HepG2 (cell line): ENCODE results near the gene CLEC16A. TPM values are rescaled to one million over a fixed set of nuclear protein-coding genes. Genes with fewer than 3 reads are reported as not detected.
A peak's percentile ranks its signal among the peaks of the same experiment; 100 is the strongest.

ENCODE experiments used
- ATAC-seq: fragments of 200-7000 bp; cut with Tn5 transposase; 3 replicates; pipeline ENCODE4 v1.9.1; 2020; ENCODE audit warnings: mild to moderate bottlenecking, moderate library complexity
- BruUV-seq: library from RNA; stranded (reverse); fragments of 400-500 nt; replicated peaks from 2 replicates; lab custom pipeline; 2021; lab: Mats Ljungman, UMichigan
- CTCF ChIA-PET: fragments of 300-600 bp; formaldehyde crosslinking; extraction: SDS; loops from one replicate; lab custom pipeline; 2021; ENCODE audit warnings: low total read pairs, inconsistent platforms, low intra/inter-chr PET ratio; lab: Yijun Ruan, JAX
- POLR2A ChIA-PET: fragments of 350-600 bp; sonication (Branson Sonifier 250); formaldehyde crosslinking; loops from one replicate; lab custom pipeline; 2020; ENCODE audit warnings: antibody characterized with exemption, inconsistent platforms; lab: Yijun Ruan, JAX
- DNase-seq: peaks from one replicate; pipeline ENCODE4 v3.0.0-alpha.2; 2015; ENCODE audit warnings: low spot score
- FAIRE-seq: peaks from 3 replicates; lab custom pipeline; 2011; peaks lifted over from hg19 to GRCh38; lab: Jason Lieb, UNC
- H2AFZ ChIP-seq: one replicate; pipeline ENCODE4 v1.6.1; 2011; ENCODE audit warnings: low read length, inconsistent platforms
- H3K27ac ChIP-seq: fragments of 300-600 bp; 3 replicates; pipeline ENCODE4 v1.8.0; 2011; ENCODE audit warnings: mixed run types, mild to moderate bottlenecking, mixed read lengths, low read length, inconsistent platforms; ENCODE audit not compliant: insufficient read depth; ENCODE audit errors: extremely low read length
- H3K27me3 ChIP-seq, 2 experiments: fragments of 200-600 bp in 1 of 2; 2 replicates in 1 of 2; 3 replicates in 1 of 2; pipeline versions ENCODE4 v1.6.0 to v1.8.0; 2011; ENCODE audit warnings: low read length in 2 of 2, mild to moderate bottlenecking in 2 of 2, moderate library complexity in 2 of 2, inconsistent platforms in 1 of 2; ENCODE audit not compliant: insufficient read depth in 2 of 2, control insufficient read depth in 1 of 2
- H3K36me3 ChIP-seq, 2 experiments: fragments of 200-600 bp in 1 of 2; replicated peaks in 1 of 2; 2 replicates in 1 of 2; 3 replicates in 1 of 2; pipeline versions ENCODE4 v1.5.1 to v1.8.0; 2011; ENCODE audit warnings: low read length in 2 of 2, inconsistent platforms in 1 of 2; ENCODE audit not compliant: insufficient read depth in 2 of 2, control insufficient read depth in 1 of 2
- H3K4me1 ChIP-seq: 2 replicates; pipeline ENCODE4 v1.5.1; 2012; ENCODE audit warnings: low read length, inconsistent platforms; ENCODE audit not compliant: insufficient read depth
- H3K4me2 ChIP-seq: 2 replicates; pipeline ENCODE4 v1.6.0; 2011; ENCODE audit warnings: low read depth, low read length, inconsistent platforms
- H3K4me3 ChIP-seq, 3 experiments: fragments of 200-600 bp in 1 of 3; sonication (generic), shearing (Covaris generic) in 1 of 3; replicated peaks in 1 of 3; 2 replicates each; pipeline ENCODE4 v1.5.1; 2011 to 2016; ENCODE audit warnings: low read length in 3 of 3, inconsistent platforms in 2 of 3, low read depth in 2 of 3, mild to moderate bottlenecking in 2 of 3, control low read depth in 1 of 3, mixed read lengths in 1 of 3; ENCODE audit not compliant: insufficient read depth in 1 of 3
- H3K79me2 ChIP-seq: one replicate; pipeline ENCODE4 v1.6.1; 2011; ENCODE audit warnings: low read length, inconsistent platforms; ENCODE audit not compliant: insufficient read depth
- H3K9ac ChIP-seq: 2 replicates; pipeline ENCODE4 v1.6.0; 2011; ENCODE audit warnings: mild to moderate bottlenecking, low read depth, low read length, inconsistent platforms; ENCODE audit not compliant: insufficient read depth
- H3K9me3 ChIP-seq: 2 replicates; pipeline ENCODE4 v1.5.1; 2012; ENCODE audit warnings: mild to moderate bottlenecking, low read length
- H4K20me1 ChIP-seq: 2 replicates; pipeline ENCODE4 v1.6.0; 2011; ENCODE audit warnings: inconsistent platforms, mild to moderate bottlenecking, low read length, moderate library complexity; ENCODE audit not compliant: insufficient read depth
- BHLHE40 ChIP-seq: IDR thresholded peaks from 2 replicates; pipeline ENCODE4 v1.6.1; 2011; ENCODE audit warnings: low read length, improper control_type of control experiment
- BRCA1 ChIP-seq: sonication (generic); formaldehyde crosslinking; IDR thresholded peaks from 2 replicates; pipeline ENCODE4 v1.4.0; 2020; ENCODE audit warnings: missing genetic modification reagents
- GATA4 ChIP-seq: sonication (generic); IDR thresholded peaks from 2 replicates; pipeline ENCODE4 v1.6.1; 2016; ENCODE audit warnings: antibody characterized with exemption, low read depth, borderline replicate concordance
- PCBP2 ChIP-seq: fragments of 200-400 bp; formaldehyde crosslinking; optimal IDR thresholded peaks from 2 replicates; pipeline ENCODE3; 2018; ENCODE audit warnings: low read length, low read depth; ENCODE audit not compliant: poor library complexity, severe bottlenecking
- RELA ChIP-seq: sonication (generic); formaldehyde crosslinking; IDR thresholded peaks from 2 replicates; pipeline ENCODE4 v1.4.0; 2020; ENCODE audit warnings: missing genetic modification reagents
- SALL1 ChIP-seq: sonication (generic); formaldehyde crosslinking; IDR thresholded peaks from 2 replicates; pipeline ENCODE4 v1.8.0; 2022; ENCODE audit warnings: mild to moderate bottlenecking, missing genetic modification reagents
- STAG1 ChIP-seq: sonication (generic); formaldehyde crosslinking; IDR thresholded peaks from 2 replicates; pipeline ENCODE4 v1.4.0; 2020; ENCODE audit warnings: missing genetic modification reagents
- U2AF1 ChIP-seq: fragments of 200-400 bp; formaldehyde crosslinking; optimal IDR thresholded peaks from 2 replicates; pipeline ENCODE3; 2017; ENCODE audit warnings: mild to moderate bottlenecking, low read depth, low read length
- U2AF2 ChIP-seq: fragments of 200-400 bp; formaldehyde crosslinking; IDR thresholded peaks from 2 replicates; pipeline ENCODE4 v1.6.1; 2017; ENCODE audit warnings: low read depth, mild to moderate bottlenecking, low read length
- ZBTB38 ChIP-seq: sonication (generic); formaldehyde crosslinking; IDR thresholded peaks from 2 replicates; pipeline ENCODE4 v1.5.1; 2020; ENCODE audit warnings: mild to moderate bottlenecking, missing genetic modification reagents
- ZBTB7B ChIP-seq: sonication (generic); formaldehyde crosslinking; IDR thresholded peaks from 2 replicates; pipeline ENCODE4 v1.4.0; 2020; ENCODE audit warnings: missing genetic modification reagents
- ZMYM2 ChIP-seq: sonication (generic); formaldehyde crosslinking; IDR thresholded peaks from 2 replicates; pipeline ENCODE4 v1.8.0; 2022; ENCODE audit warnings: mild to moderate bottlenecking, missing genetic modification reagents
- ZNF234 ChIP-seq: sonication (generic); formaldehyde crosslinking; conservative IDR thresholded peaks from 2 replicates; pipeline ENCODE4 v1.5.1; 2020; ENCODE audit warnings: mild to moderate bottlenecking, missing genetic modification reagents
- ZNF790 ChIP-seq: sonication (generic); formaldehyde crosslinking; IDR thresholded peaks from 2 replicates; pipeline ENCODE4 v1.8.0; 2022; ENCODE audit warnings: missing genetic modification reagents, mild to moderate bottlenecking, borderline replicate concordance
- WGBS: methylation state at CpG from one replicate; pipeline ENCODE4 v1.1.6; 2017; ENCODE audit warnings: low lambda C conversion rate; 5-methylcytosine and 5-hydroxymethylcytosine counted together
- in situ Hi-C: cut with HindIII; loops from 2 replicates; pipeline ENCODE4 v1.10.0; 2017; ENCODE audit warnings: low pct_unique_long_range_greater_than_20kb; ENCODE audit not compliant: extremely low pct_ligation_motif_present
- intact Hi-C: fragments of 100-400 bp; cut with micrococcal nuclease; formaldehyde crosslinking; loops from one replicate; pipeline ENCODE4 v1.10.0; 2022; ENCODE audit not compliant: unreplicated experiment
- polyA plus RNA-seq, 8 experiments: library from polyadenylated mRNA; depleted of rRNA in 3 of 8; stranded (reverse) in 7 of 8; unstranded in 1 of 8; fragments of >200 nt; fragmentation: Illumina TruSeq in 4 of 8; extraction: Trizol in 4 of 8; gene quantifications; 2 replicates each; pipeline versions ENCODE4 v1.2.1 to v1.2.3, GENCODE V29; 2011 to 2016; ENCODE audit warnings: low read depth in 4 of 8, missing spikeins in 1 of 8, mixed read lengths in 1 of 8; ENCODE audit not compliant: insufficient read depth in 1 of 8
- total RNA-seq, 5 experiments: library from RNA; depleted of rRNA; stranded (reverse); fragments of >200 nt; fragmentation: Illumina TruSeq; extraction: Trizol; gene quantifications; 2 replicates each; pipeline ENCODE4 v1.2.3, GENCODE V29; 2016; ENCODE audit warnings: low read depth in 1 of 5
- TF ChIP-seq, protein P1 (sequence below): sonication (generic); formaldehyde crosslinking; IDR thresholded peaks from 2 replicates; pipeline ENCODE4 v1.4.0; 2020; ENCODE audit warnings: mild to moderate bottlenecking, low read depth, missing genetic modification reagents
- TF ChIP-seq, protein P2 (sequence below): IDR thresholded peaks from 2 replicates; pipeline ENCODE4 v1.6.1; 2016; ENCODE audit warnings: low read depth, control low read depth
- TF ChIP-seq, protein P3 (sequence below): sonication (generic); formaldehyde crosslinking; IDR thresholded peaks from 2 replicates; pipeline ENCODE4 v1.4.0; 2020; ENCODE audit warnings: missing genetic modification reagents, borderline replicate concordance

The CLEC16A gene
- total and polyA plus RNA-seq, 2 of the 13 experiments (the other 11 are each of a cell fraction or from before 2014, with no cell fraction given) = 8.5 to 10.3 TPM

GRCh38 chr16:11182411-11182810, 238.0 kb downstream of the CLEC16A start (continued):
- TF ChIP-seq, protein P1, sequence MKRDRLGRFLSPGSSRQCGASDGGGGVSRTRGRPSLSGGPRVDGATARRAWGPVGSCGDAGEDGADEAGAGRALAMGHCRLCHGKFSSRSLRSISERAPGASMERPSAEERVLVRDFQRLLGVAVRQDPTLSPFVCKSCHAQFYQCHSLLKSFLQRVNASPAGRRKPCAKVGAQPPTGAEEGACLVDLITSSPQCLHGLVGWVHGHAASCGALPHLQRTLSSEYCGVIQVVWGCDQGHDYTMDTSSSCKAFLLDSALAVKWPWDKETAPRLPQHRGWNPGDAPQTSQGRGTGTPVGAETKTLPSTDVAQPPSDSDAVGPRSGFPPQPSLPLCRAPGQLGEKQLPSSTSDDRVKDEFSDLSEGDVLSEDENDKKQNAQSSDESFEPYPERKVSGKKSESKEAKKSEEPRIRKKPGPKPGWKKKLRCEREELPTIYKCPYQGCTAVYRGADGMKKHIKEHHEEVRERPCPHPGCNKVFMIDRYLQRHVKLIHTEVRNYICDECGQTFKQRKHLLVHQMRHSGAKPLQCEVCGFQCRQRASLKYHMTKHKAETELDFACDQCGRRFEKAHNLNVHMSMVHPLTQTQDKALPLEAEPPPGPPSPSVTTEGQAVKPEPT (CRISPR knock-in tag) = no peak
- TF ChIP-seq PCBP2 (no peak), ZNF234 (no peak), ZBTB7B (CRISPR knock-in tag) (no peak), BRCA1 (CRISPR knock-in tag) (no peak), ZMYM2 (CRISPR knock-in tag) (no peak)
- TF ChIP-seq, protein P2, sequence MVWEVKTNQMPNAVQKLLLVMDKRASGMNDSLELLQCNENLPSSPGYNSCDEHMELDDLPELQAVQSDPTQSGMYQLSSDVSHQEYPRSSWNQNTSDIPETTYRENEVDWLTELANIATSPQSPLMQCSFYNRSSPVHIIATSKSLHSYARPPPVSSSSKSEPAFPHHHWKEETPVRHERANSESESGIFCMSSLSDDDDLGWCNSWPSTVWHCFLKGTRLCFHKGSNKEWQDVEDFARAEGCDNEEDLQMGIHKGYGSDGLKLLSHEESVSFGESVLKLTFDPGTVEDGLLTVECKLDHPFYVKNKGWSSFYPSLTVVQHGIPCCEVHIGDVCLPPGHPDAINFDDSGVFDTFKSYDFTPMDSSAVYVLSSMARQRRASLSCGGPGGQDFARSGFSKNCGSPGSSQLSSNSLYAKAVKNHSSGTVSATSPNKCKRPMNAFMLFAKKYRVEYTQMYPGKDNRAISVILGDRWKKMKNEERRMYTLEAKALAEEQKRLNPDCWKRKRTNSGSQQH = no peak

- Histone ChIP-seq H2AFZ (no peak overlapping the region), H4K20me1 (no peaks in the 10 kb centered on the region; the same call in 1 of the 2 replicates), H3K27me3 (peaks cover 5 to 17% of the 10 kb centered on the region in 2 experiments), H3K9me3 (no peaks in the 10 kb centered on the region), H3K79me2 (no peaks in the 10 kb centered on the region), H3K9ac (no peak overlapping the region), H3K4me3 (no peak overlapping the region), H3K4me1 (peaks cover 7% of the 10 kb centered on the region), H3K4me2 (peak overlapping the region; percentile 18; the same call in 1 of the 2 replicates), H3K36me3 (no peaks in the 10 kb centered on the region), H3K27ac (no peak overlapping the region)
- peak; percentile 68 for ATAC-seq
- CTCF ChIA-PET = no interaction called here
- peak; percentile 72 for FAIRE-seq
- BruUV-seq = no TSS peak
- intact Hi-C loops = no loop called here
- DNase-seq = no peak
- in situ Hi-C loops = no loop called here
- WGBS = 49% methylated on average over 23 of the region's 25 CpGs
- POLR2A ChIA-PET = interaction anchor here (0.9 kb wide), 1 partner anchor 72 kb away, joined by 3 read pairs; no protein-coding TSS in a partner anchor
- 0 out of 2 replicates have a peak, but pooled peaks have one; percentile 20 for TF ChIP-seq SALL1 (CRISPR knock-in tag)
- TF ChIP-seq ZBTB38 = no peak
- peak; percentile 32 for TF ChIP-seq U2AF1
- peak; percentile 46 for TF ChIP-seq STAG1 (CRISPR knock-in tag)
- TF ChIP-seq U2AF2 = 0 out of 2 replicates have a peak, but pooled peaks have one; percentile 39
- TF ChIP-seq ZNF790 = peak; percentile 38; the same call in 1 of the 2 replicates
- TF ChIP-seq GATA4 = no peak
- TF ChIP-seq BHLHE40 = peak; percentile 32; the same call in 1 of the 2 replicates
- 0 out of 2 replicates have a peak, but pooled peaks have one; percentile 48 for TF ChIP-seq RELA (CRISPR knock-in tag)
- TF ChIP-seq, protein P3, sequence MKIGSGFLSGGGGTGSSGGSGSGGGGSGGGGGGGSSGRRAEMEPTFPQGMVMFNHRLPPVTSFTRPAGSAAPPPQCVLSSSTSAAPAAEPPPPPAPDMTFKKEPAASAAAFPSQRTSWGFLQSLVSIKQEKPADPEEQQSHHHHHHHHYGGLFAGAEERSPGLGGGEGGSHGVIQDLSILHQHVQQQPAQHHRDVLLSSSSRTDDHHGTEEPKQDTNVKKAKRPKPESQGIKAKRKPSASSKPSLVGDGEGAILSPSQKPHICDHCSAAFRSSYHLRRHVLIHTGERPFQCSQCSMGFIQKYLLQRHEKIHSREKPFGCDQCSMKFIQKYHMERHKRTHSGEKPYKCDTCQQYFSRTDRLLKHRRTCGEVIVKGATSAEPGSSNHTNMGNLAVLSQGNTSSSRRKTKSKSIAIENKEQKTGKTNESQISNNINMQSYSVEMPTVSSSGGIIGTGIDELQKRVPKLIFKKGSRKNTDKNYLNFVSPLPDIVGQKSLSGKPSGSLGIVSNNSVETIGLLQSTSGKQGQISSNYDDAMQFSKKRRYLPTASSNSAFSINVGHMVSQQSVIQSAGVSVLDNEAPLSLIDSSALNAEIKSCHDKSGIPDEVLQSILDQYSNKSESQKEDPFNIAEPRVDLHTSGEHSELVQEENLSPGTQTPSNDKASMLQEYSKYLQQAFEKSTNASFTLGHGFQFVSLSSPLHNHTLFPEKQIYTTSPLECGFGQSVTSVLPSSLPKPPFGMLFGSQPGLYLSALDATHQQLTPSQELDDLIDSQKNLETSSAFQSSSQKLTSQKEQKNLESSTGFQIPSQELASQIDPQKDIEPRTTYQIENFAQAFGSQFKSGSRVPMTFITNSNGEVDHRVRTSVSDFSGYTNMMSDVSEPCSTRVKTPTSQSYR = peak; percentile 38; the same call in 1 of the 2 replicates
These were observed 238.9 kb downstream of the CLEC16A start for GRCh38 chr16:11183035-11183812.
